ENCODE data around the gene SCO2. TPM values are rescaled to one million over a fixed set of nuclear protein-coding genes. Genes with fewer than 3 reads are reported as not detected.

SCO2 gene
- total and polyA plus RNA-seq, 2 of the 13 experiments (the other 11 are each of a cell fraction or from before 2014, with no cell fraction given) = 0.32 to 3.7 TPM

DNA sequence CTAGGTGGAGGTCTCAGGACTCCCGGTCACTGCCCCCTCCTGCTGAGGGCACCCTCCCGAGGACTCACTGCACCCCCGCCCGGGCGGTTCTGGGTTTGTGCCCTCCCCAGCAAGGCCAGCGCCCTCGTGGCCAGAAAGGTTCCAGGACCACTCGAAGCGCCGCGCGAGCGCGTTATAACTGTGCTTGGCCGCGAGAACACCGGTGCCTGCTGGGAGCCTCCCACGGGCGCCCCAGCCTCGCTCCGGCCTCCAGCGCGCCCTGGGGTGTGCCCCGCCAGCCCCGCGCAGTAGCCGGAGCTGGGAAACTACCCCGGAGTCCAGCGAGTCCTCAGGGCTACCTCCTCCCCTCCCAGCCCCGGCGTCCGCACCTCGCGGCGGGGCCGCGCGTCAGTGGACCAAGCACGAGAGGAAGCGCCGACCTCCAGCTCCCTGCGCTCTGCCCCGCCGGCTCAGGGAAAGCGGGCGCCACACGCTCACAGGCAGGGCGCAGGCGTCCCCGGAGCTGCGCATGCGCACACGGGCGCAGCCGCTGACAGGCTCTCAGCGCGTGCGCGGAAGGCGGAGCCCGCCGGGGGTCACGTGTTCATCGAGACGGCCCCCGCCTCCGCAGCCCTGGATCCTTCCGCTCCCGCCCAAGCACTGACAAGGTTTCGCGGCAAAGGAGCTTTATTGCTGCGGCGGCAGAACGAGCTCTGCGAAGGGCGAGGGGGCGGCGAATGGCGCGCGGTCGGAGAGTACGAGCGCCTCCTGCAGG lies at the start of gene SCO2 (continued):
- TF ChIP-seq, protein P1, sequence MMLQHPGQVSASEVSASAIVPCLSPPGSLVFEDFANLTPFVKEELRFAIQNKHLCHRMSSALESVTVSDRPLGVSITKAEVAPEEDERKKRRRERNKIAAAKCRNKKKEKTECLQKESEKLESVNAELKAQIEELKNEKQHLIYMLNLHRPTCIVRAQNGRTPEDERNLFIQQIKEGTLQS (CRISPR knock-in tag; IDR thresholded peaks at IDR 0.05) = no peak
- peak; percentile 47; the same call in 1 of the 2 replicates for TF ChIP-seq DNMT3B (CRISPR knock-in tag; conservative IDR thresholded peaks at IDR 0.05)
- no peak for TF ChIP-seq HDAC6 (IDR thresholded peaks at IDR 0.05; ENCODE audit: low read depth, low read length)
- TF ChIP-seq, protein P2, sequence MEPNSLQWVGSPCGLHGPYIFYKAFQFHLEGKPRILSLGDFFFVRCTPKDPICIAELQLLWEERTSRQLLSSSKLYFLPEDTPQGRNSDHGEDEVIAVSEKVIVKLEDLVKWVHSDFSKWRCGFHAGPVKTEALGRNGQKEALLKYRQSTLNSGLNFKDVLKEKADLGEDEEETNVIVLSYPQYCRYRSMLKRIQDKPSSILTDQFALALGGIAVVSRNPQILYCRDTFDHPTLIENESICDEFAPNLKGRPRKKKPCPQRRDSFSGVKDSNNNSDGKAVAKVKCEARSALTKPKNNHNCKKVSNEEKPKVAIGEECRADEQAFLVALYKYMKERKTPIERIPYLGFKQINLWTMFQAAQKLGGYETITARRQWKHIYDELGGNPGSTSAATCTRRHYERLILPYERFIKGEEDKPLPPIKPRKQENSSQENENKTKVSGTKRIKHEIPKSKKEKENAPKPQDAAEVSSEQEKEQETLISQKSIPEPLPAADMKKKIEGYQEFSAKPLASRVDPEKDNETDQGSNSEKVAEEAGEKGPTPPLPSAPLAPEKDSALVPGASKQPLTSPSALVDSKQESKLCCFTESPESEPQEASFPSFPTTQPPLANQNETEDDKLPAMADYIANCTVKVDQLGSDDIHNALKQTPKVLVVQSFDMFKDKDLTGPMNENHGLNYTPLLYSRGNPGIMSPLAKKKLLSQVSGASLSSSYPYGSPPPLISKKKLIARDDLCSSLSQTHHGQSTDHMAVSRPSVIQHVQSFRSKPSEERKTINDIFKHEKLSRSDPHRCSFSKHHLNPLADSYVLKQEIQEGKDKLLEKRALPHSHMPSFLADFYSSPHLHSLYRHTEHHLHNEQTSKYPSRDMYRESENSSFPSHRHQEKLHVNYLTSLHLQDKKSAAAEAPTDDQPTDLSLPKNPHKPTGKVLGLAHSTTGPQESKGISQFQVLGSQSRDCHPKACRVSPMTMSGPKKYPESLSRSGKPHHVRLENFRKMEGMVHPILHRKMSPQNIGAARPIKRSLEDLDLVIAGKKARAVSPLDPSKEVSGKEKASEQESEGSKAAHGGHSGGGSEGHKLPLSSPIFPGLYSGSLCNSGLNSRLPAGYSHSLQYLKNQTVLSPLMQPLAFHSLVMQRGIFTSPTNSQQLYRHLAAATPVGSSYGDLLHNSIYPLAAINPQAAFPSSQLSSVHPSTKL (CRISPR knock-in tag; IDR thresholded peaks at IDR 0.05) = no peak; the same call in 1 of the 2 replicates
- TF ChIP-seq THYN1 (CRISPR knock-in tag; IDR thresholded peaks at IDR 0.05; ENCODE audit: borderline replicate concordance, low read depth) = no peak
- no peak for TF ChIP-seq NR3C1 (CRISPR knock-in tag; IDR thresholded peaks at IDR 0.05)
- 0 out of 2 replicates have a peak, but pooled peaks have one; percentile 31 for TF ChIP-seq ZBTB42 (CRISPR knock-in tag; IDR thresholded peaks at IDR 0.05)
- peak; percentile 45; the same call in 1 of the 2 replicates for TF ChIP-seq BRD4 (CRISPR knock-in tag; IDR thresholded peaks at IDR 0.05)
- TF ChIP-seq, protein P3, sequence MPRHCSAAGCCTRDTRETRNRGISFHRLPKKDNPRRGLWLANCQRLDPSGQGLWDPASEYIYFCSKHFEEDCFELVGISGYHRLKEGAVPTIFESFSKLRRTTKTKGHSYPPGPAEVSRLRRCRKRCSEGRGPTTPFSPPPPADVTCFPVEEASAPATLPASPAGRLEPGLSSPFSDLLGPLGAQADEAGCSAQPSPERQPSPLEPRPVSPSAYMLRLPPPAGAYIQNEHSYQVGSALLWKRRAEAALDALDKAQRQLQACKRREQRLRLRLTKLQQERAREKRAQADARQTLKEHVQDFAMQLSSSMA (CRISPR knock-in tag; IDR thresholded peaks at IDR 0.05) = no peak
- no peak; the same call in 1 of the 2 replicates for TF ChIP-seq IRX3 (CRISPR knock-in tag; IDR thresholded peaks at IDR 0.05; ENCODE audit: borderline replicate concordance, low read depth)
- no peak for TF ChIP-seq ZSCAN20 (CRISPR knock-in tag; IDR thresholded peaks at IDR 0.05; ENCODE audit: borderline replicate concordance)
- no peak; the same call in 1 of the 2 replicates for TF ChIP-seq ZNF121 (CRISPR knock-in tag; IDR thresholded peaks at IDR 0.05)
- peak; percentile 60; the same call in 1 of the 2 replicates for TF ChIP-seq IRF2 (CRISPR knock-in tag; IDR thresholded peaks at IDR 0.05)
- TF ChIP-seq RAD51 (IDR thresholded peaks at IDR 0.05; ENCODE audit: borderline replicate concordance) = peak; percentile 96
- TF ChIP-seq ZFP82 (CRISPR knock-in tag; IDR thresholded peaks at IDR 0.05; ENCODE audit: borderline replicate concordance) = no peak
- 0 out of 2 replicates have a peak, but pooled peaks have one; percentile 14 for TF ChIP-seq FOXM1 (CRISPR knock-in tag; IDR thresholded peaks at IDR 0.05)
- TF ChIP-seq POGZ (CRISPR knock-in tag; IDR thresholded peaks at IDR 0.05) = 0 out of 2 replicates have a peak, but pooled peaks have one; percentile 54
- TF ChIP-seq, protein P4, sequence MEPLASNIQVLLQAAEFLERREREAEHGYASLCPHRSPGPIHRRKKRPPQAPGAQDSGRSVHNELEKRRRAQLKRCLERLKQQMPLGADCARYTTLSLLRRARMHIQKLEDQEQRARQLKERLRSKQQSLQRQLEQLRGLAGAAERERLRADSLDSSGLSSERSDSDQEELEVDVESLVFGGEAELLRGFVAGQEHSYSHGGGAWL (CRISPR knock-in tag; IDR thresholded peaks at IDR 0.05) = peak; percentile 61
- TF ChIP-seq, protein P5, sequence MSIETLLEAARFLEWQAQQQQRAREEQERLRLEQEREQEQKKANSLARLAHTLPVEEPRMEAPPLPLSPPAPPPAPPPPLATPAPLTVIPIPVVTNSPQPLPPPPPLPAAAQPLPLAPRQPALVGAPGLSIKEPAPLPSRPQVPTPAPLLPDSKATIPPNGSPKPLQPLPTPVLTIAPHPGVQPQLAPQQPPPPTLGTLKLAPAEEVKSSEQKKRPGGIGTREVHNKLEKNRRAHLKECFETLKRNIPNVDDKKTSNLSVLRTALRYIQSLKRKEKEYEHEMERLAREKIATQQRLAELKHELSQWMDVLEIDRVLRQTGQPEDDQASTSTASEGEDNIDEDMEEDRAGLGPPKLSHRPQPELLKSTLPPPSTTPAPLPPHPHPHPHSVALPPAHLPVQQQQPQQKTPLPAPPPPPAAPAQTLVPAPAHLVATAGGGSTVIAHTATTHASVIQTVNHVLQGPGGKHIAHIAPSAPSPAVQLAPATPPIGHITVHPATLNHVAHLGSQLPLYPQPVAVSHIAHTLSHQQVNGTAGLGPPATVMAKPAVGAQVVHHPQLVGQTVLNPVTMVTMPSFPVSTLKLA (IDR thresholded peaks at IDR 0.05) = peak; percentile 86
- TF ChIP-seq HNF4G (IDR thresholded peaks at IDR 0.05; ENCODE audit: borderline replicate concordance, low read depth, low read length) = no peak
- TF ChIP-seq HNF4G (CRISPR knock-in tag; IDR thresholded peaks at IDR 0.05; ENCODE audit: borderline replicate concordance, low read depth) = peak; percentile 54

Data from HepG2 (cell line).